WTC11 (cell line): Measurements from ENCODE around the gene GSTO2. TPM values are rescaled to one million over a fixed set of nuclear protein-coding genes. Genes with fewer than 3 reads are reported as not detected.

Source experiments
- ATAC-seq: fragments of 200-7000 bp; cut with Tn5 transposase; 2 replicates; pipeline ENCODE4 v1.10.0; 2021; ENCODE audit warnings: mild to moderate bottlenecking, moderate library complexity
- CTCF ChIA-PET: fragments of 300-600 bp; sonication (Branson Sonifier 250); formaldehyde crosslinking; loops from one replicate; lab custom pipeline; 2021; ENCODE audit warnings: antibody characterized with exemption; lab: Charles Lee
- POLR2A ChIA-PET: fragments of 350-600 bp; sonication (Branson Sonifier 250); formaldehyde crosslinking; loops from one replicate; lab custom pipeline; 2021; ENCODE audit warnings: antibody characterized with exemption; lab: Charles Lee
- DNase-seq: peaks from one replicate; pipeline ENCODE4 v3.0.0; 2021; ENCODE audit warnings: low spot score
- H3K27ac Mint-ChIP-seq: 2 replicates; pipeline ENCODE4 v1.8.0; 2021; ENCODE audit warnings: mixed read lengths
- H3K27me3 Mint-ChIP-seq: 2 replicates; pipeline ENCODE4 v1.8.0; 2021; ENCODE audit warnings: low read depth, mild to moderate bottlenecking, moderate library complexity, mixed read lengths
- H3K36me3 Mint-ChIP-seq: 2 replicates; pipeline ENCODE4 v1.8.0; 2021; ENCODE audit warnings: mixed read lengths
- H3K4me1 Mint-ChIP-seq: 2 replicates; pipeline ENCODE4 v1.8.0; 2022; ENCODE audit warnings: mixed read lengths
- H3K4me3 Mint-ChIP-seq: 2 replicates; pipeline ENCODE4 v1.8.0; 2021; ENCODE audit warnings: mild to moderate bottlenecking, moderate library complexity, mixed read lengths
- H3K9me3 Mint-ChIP-seq: 2 replicates; pipeline ENCODE4 v1.8.0; 2021; ENCODE audit warnings: mixed read lengths
- ATF1 ChIP-seq: sonication (generic); formaldehyde crosslinking; IDR thresholded peaks from 2 replicates; pipeline ENCODE4 v1.8.1; 2023; ENCODE audit warnings: mild to moderate bottlenecking, moderate library complexity, missing genetic modification reagents
- CBFB ChIP-seq: sonication (generic); formaldehyde crosslinking; IDR thresholded peaks from 2 replicates; pipeline ENCODE4 v1.8.1; 2022; ENCODE audit warnings: mild to moderate bottlenecking, low read depth, missing genetic modification reagents
- NFATC4 ChIP-seq: fragments of 250-450 bp; sonication (Bioruptor Pico); IDR thresholded peaks from 2 replicates; pipeline ENCODE4 v1.9.0; 2021; ENCODE audit warnings: mild to moderate bottlenecking
- NR2C2 ChIP-seq: sonication (generic); formaldehyde crosslinking; IDR thresholded peaks from 2 replicates; pipeline ENCODE4 v1.8.0; 2022; ENCODE audit warnings: mild to moderate bottlenecking, missing genetic modification reagents
- ZNF138 ChIP-seq: sonication (generic); formaldehyde crosslinking; conservative IDR thresholded peaks from 2 replicates; pipeline ENCODE4 v1.8.1; 2022; ENCODE audit warnings: mild to moderate bottlenecking, moderate library complexity, missing genetic modification reagents
- ZNF423 ChIP-seq: fragments of 250-450 bp; sonication (Bioruptor Pico); IDR thresholded peaks from 2 replicates; pipeline ENCODE4 v2.1.2; 2022; ENCODE audit warnings: mild to moderate bottlenecking, moderate library complexity
- total RNA-seq: library from RNA; stranded (reverse); gene quantifications from 3 replicates; pipeline ENCODE4 v1.2.3, GENCODE V29; 2021
- TF ChIP-seq, protein P1 (sequence below): sonication (generic); formaldehyde crosslinking; IDR thresholded peaks from 2 replicates; pipeline ENCODE4 v1.8.1; 2023; ENCODE audit warnings: mild to moderate bottlenecking, missing genetic modification reagents, moderate library complexity
- TF ChIP-seq, protein P2 (sequence below): sonication (generic); formaldehyde crosslinking; IDR thresholded peaks from 2 replicates; pipeline ENCODE4 v1.8.1; 2023; ENCODE audit warnings: mild to moderate bottlenecking, missing genetic modification reagents
- TF ChIP-seq, protein P3 (sequence below): sonication (generic); formaldehyde crosslinking; conservative IDR thresholded peaks from 2 replicates; pipeline ENCODE4 v1.8.1; 2023; ENCODE audit warnings: mild to moderate bottlenecking, low read depth, missing genetic modification reagents, moderate library complexity
- TF ChIP-seq, protein P4 (sequence below): fragments of 250-450 bp; sonication (Bioruptor Pico); conservative IDR thresholded peaks from 2 replicates; pipeline ENCODE4 v1.9.0; 2021; ENCODE audit warnings: mild to moderate bottlenecking
- TF ChIP-seq, protein P5 (sequence below): sonication (generic); formaldehyde crosslinking; IDR thresholded peaks from 2 replicates; pipeline ENCODE4 v1.8.1; 2022; ENCODE audit warnings: low read depth, mild to moderate bottlenecking, moderate library complexity, missing genetic modification reagents, borderline replicate concordance
- TF ChIP-seq, protein P6 (sequence below): sonication (generic); formaldehyde crosslinking; IDR thresholded peaks from 2 replicates; pipeline ENCODE4 v1.8.0; 2023; ENCODE audit warnings: mild to moderate bottlenecking, missing genetic modification reagents

Gene GSTO2
- total RNA-seq, 1 experiment from 2014 or later, result 10.7 TPM

DNA sequence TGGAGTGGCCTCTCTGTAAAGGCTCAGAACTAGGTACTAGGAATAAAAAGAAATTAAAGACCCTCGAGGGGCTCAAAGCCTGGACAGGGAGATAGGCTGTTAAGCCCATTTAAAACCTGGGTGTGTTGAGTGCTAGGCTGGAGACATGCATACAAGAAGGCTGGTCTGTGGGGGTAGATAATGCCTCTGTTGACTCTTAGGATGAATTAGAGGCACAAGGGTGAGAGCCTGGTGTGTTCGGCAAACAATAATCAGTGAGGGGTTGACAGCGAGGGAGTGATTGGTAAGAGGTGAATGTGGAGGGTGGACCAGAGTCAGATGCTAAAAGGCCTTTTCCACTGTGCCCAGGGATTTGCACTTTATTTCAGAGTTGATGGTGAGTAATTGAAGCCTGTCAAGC, 12.7 kb downstream of the GSTO2 start:
- Mint-ChIP-seq H3K9me3 (peaks cover 3% of the 10 kb centered on the region; the same call in 1 of the 2 replicates), H3K27me3 (no peaks in the 10 kb centered on the region), H3K27ac (no peak overlapping the region), H3K36me3 (peaks cover 3% of the 10 kb centered on the region; the same call in 1 of the 2 replicates), H3K4me3 (no peak overlapping the region), H3K4me1 (0 out of 2 replicates have a peak, but pooled peaks cover 3% of the 10 kb centered on the region)
- POLR2A ChIA-PET, result no interaction called here
- TF ChIP-seq, protein P1, sequence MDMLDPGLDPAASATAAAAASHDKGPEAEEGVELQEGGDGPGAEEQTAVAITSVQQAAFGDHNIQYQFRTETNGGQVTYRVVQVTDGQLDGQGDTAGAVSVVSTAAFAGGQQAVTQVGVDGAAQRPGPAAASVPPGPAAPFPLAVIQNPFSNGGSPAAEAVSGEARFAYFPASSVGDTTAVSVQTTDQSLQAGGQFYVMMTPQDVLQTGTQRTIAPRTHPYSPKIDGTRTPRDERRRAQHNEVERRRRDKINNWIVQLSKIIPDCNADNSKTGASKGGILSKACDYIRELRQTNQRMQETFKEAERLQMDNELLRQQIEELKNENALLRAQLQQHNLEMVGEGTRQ (CRISPR knock-in tag), result no peak
- peak; percentile 34; the same call in 1 of the 2 replicates for TF ChIP-seq ZNF423
- CTCF ChIA-PET, result interaction anchor here (1.6 to 8.8 kb wide), 3 partner anchors 10 to 72 kb away, joined by 8 to 126 read pairs (median 9); partner anchors contain the start of gene CFAP58
- DNase-seq, result no peak
- ATAC-seq, result no peak

DNA sequence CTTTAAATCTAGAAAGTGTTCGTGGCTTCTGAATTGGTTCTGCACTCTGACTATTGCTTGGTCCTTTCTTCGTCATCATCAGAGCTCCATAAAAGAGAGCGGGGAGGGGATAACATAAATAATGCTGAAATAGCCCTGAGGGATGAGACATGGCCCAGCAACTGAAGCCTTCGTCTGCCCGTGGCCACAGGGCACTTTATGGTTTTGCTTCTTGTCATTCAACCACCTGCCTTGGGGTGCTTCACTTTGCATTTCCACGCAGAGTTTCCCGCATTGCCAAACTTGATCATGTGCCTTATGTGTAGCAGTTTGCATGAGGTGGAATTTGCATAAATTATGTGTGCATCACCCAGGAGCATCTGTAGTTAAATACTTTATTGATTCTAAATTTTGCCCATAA, 15.9 kb downstream of the GSTO2 start:
- POLR2A ChIA-PET, result no interaction called here
- TF ChIP-seq, protein P2, sequence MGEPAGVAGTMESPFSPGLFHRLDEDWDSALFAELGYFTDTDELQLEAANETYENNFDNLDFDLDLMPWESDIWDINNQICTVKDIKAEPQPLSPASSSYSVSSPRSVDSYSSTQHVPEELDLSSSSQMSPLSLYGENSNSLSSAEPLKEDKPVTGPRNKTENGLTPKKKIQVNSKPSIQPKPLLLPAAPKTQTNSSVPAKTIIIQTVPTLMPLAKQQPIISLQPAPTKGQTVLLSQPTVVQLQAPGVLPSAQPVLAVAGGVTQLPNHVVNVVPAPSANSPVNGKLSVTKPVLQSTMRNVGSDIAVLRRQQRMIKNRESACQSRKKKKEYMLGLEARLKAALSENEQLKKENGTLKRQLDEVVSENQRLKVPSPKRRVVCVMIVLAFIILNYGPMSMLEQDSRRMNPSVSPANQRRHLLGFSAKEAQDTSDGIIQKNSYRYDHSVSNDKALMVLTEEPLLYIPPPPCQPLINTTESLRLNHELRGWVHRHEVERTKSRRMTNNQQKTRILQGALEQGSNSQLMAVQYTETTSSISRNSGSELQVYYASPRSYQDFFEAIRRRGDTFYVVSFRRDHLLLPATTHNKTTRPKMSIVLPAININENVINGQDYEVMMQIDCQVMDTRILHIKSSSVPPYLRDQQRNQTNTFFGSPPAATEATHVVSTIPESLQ, result no peak
- TF ChIP-seq NFATC4 (CRISPR knock-in tag) (no peak), ZNF138 (CRISPR knock-in tag) (no peak), ATF1 (CRISPR knock-in tag) (no peak), NR2C2 (CRISPR knock-in tag) (no peak), CBFB (no peak)
- TF ChIP-seq, protein P3, sequence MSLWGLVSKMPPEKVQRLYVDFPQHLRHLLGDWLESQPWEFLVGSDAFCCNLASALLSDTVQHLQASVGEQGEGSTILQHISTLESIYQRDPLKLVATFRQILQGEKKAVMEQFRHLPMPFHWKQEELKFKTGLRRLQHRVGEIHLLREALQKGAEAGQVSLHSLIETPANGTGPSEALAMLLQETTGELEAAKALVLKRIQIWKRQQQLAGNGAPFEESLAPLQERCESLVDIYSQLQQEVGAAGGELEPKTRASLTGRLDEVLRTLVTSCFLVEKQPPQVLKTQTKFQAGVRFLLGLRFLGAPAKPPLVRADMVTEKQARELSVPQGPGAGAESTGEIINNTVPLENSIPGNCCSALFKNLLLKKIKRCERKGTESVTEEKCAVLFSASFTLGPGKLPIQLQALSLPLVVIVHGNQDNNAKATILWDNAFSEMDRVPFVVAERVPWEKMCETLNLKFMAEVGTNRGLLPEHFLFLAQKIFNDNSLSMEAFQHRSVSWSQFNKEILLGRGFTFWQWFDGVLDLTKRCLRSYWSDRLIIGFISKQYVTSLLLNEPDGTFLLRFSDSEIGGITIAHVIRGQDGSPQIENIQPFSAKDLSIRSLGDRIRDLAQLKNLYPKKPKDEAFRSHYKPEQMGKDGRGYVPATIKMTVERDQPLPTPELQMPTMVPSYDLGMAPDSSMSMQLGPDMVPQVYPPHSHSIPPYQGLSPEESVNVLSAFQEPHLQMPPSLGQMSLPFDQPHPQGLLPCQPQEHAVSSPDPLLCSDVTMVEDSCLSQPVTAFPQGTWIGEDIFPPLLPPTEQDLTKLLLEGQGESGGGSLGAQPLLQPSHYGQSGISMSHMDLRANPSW, result no peak
- TF ChIP-seq, protein P4, sequence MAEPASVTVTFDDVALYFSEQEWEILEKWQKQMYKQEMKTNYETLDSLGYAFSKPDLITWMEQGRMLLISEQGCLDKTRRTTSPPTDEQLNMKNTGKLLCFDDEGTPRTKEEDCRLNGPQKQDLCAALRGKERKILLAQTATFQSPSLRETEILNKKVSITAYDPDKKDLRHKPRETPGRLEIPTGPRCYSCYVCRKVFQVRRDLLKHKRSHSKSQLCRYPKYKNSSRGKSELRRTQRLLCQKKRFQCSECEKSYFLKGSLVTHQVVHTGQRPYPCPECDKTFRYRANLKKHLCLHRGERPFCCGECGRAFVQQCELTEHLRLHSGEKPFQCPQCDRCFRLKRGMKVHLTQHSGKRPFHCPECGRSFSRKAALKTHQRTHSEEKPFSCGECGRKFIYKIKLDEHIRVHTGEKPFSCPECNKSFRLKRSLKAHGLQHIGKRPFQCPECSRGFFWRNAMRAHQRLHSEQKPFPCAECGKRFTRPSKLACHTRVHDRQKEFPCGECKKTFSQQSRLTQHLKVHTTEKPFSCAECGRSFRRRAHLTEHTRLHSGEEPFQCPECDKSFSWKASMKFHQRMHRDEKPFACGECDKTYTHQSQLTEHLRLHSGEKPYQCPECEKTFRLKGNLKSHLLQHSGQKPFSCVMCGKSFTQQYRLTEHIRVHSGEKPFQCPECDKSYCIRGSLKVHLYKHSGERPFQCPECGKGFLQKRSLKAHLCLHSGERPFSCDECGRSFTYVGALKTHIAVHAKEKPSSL (CRISPR knock-in tag), result no peak
- TF ChIP-seq, protein P5, sequence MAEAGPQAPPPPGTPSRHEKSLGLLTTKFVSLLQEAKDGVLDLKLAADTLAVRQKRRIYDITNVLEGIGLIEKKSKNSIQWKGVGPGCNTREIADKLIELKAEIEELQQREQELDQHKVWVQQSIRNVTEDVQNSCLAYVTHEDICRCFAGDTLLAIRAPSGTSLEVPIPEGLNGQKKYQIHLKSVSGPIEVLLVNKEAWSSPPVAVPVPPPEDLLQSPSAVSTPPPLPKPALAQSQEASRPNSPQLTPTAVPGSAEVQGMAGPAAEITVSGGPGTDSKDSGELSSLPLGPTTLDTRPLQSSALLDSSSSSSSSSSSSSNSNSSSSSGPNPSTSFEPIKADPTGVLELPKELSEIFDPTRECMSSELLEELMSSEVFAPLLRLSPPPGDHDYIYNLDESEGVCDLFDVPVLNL (CRISPR knock-in tag), result no peak
- TF ChIP-seq, protein P6, sequence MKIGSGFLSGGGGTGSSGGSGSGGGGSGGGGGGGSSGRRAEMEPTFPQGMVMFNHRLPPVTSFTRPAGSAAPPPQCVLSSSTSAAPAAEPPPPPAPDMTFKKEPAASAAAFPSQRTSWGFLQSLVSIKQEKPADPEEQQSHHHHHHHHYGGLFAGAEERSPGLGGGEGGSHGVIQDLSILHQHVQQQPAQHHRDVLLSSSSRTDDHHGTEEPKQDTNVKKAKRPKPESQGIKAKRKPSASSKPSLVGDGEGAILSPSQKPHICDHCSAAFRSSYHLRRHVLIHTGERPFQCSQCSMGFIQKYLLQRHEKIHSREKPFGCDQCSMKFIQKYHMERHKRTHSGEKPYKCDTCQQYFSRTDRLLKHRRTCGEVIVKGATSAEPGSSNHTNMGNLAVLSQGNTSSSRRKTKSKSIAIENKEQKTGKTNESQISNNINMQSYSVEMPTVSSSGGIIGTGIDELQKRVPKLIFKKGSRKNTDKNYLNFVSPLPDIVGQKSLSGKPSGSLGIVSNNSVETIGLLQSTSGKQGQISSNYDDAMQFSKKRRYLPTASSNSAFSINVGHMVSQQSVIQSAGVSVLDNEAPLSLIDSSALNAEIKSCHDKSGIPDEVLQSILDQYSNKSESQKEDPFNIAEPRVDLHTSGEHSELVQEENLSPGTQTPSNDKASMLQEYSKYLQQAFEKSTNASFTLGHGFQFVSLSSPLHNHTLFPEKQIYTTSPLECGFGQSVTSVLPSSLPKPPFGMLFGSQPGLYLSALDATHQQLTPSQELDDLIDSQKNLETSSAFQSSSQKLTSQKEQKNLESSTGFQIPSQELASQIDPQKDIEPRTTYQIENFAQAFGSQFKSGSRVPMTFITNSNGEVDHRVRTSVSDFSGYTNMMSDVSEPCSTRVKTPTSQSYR (CRISPR knock-in tag), result no peak
- ATAC-seq, result no peak
- H3K4me3 Mint-ChIP-seq, result no peak overlapping the region
- CTCF ChIA-PET, result interaction anchor here (4.4 kb wide), 1 partner anchor 10 kb away, joined by 19 read pairs; no protein-coding TSS in a partner anchor
- H3K36me3 Mint-ChIP-seq, result no peaks in the 10 kb centered on the region
- peaks cover 6% of the 10 kb centered on the region; the same call in 1 of the 2 replicates for H3K4me1 Mint-ChIP-seq
- peaks cover 2% of the 10 kb centered on the region; the same call in 1 of the 2 replicates for H3K27me3 Mint-ChIP-seq
- H3K9me3 Mint-ChIP-seq, result peaks cover 3% of the 10 kb centered on the region; the same call in 1 of the 2 replicates
- no peak for DNase-seq
- H3K27ac Mint-ChIP-seq, result no peak overlapping the region
